Activated naive CD8-positive, alpha-beta T cell treated with anti-CD3 and anti-CD28 coated beads for 36 hours (primary cell): ENCODE data around the gene LCNL1. TPM values are rescaled to one million over a fixed set of nuclear protein-coding genes. Genes with fewer than 3 reads are reported as not detected.

ENCODE experiments used
- DNase-seq: peaks from one replicate; pipeline ENCODE4 v3.0.0; 2021
- H3K27ac Mint-ChIP-seq: one replicate; pipeline ENCODE4 v1.8.0; 2022; ENCODE audit warnings: mild to moderate bottlenecking, moderate library complexity, mixed read lengths
- H3K27me3 Mint-ChIP-seq: one replicate; pipeline ENCODE4 v1.8.0; 2022; ENCODE audit warnings: mild to moderate bottlenecking, mixed read lengths
- H3K36me3 Mint-ChIP-seq: one replicate; pipeline ENCODE4 v1.8.0; 2021; ENCODE audit warnings: mild to moderate bottlenecking, mixed read lengths
- H3K4me1 Mint-ChIP-seq: one replicate; pipeline ENCODE4 v1.8.0; 2021; ENCODE audit warnings: mixed read lengths
- H3K4me3 Mint-ChIP-seq: one replicate; pipeline ENCODE4 v1.8.0; 2022; ENCODE audit warnings: mild to moderate bottlenecking, moderate library complexity, mixed read lengths
- H3K9me3 Mint-ChIP-seq: one replicate; pipeline ENCODE4 v1.8.0; 2022; ENCODE audit warnings: mixed read lengths
- total RNA-seq, 2 experiments: library from RNA; stranded (reverse); gene quantifications; one replicate each; pipeline ENCODE4 v1.2.3, GENCODE V29; 2021

Gene LCNL1
- total RNA-seq, 2 experiments from 2014 or later, result not detected

DNA sequence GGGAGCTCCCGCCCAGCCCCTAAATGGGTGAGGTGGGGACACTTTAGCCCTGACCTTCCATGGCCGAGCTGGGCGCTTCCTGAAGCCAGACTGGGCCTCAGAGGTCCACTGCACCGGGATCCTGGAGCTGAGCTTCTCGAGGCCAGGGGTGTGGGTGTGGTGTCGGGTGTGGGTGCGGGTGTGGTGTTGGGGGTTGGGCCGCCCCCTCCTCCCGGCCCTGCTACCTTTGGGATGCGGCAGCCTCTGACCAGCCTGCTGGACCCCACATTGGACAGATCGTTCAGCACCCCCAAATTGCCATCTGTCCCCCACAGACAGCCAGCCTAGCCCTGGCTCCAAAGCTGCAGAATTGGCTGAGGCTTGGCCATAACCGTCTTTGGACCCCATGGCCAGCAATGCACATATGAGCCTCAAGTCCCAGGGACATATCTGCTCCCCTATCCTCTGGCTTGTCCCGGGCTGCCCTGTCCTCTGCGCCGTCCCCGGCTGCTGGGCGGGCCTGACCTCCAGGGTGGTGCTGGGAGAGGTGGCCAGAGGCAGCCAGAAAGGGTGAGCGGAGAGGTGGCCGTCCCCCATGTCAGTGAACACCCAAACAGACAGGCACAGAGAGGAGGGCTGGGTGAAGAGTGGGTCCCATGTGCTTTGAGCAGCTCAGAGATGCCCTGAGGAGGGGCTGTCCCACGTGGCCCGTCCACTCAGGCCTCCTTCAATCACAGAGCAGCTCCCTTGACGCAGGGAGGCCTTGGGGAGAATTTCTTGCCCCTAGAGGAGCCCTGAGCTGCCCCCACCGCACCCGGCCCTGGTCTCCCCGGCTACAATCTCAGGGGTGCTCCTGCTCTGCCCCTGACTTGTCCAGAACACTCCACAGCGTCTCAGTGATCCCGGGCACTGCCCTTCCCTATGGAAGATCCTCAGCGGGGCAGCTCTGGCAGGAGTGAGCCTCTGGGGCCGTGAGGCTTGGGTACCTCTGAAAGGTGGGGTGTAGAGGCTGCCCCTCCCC, 8.9 kb upstream of the LCNL1 start:
- no peaks in the 10 kb centered on the region for H3K9me3 Mint-ChIP-seq
- H3K27ac Mint-ChIP-seq, result no peak overlapping the region
- H3K4me1 Mint-ChIP-seq, result peaks cover 10% of the 10 kb centered on the region
- peaks cover 3% of the 10 kb centered on the region for H3K27me3 Mint-ChIP-seq
- H3K4me3 Mint-ChIP-seq, result no peak overlapping the region
- H3K36me3 Mint-ChIP-seq, result no peaks in the 10 kb centered on the region
- no peak for DNase-seq

DNA sequence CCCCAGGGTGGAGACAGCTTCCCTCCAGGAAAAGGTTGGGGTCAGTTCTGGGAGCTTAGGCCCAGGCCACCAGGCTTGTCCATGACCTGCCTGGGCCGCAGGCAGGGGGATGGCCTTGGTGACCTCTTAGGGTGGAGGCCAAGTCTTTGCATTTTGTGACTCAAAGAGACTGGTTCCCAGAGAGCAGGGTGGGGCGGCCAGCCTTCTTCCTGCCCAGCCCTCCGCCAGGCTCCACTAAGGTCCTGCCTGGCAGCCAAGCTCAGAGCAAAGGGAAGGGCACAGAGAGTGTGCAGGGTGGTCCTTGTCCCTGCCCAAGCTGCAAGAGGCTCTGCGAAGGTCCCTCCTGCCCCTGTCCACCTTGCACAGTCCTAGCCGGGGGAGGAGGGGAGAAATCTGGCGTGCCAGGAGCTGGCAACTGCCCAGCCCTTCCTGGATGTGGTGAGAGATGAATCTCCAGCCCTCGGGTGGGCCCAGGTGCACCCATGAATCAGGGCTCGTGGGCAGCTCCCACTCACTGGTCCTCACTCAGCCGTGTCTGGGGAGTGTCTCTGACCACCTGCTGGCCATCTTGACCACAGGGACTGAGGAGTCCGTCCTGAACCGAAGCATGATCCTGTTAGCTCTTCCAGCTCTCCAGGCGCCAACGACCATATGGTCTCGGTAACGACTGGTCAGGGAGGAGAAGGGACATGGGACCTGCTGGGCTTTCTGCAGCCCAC, 7.8 kb upstream of the LCNL1 start:
- H3K36me3 Mint-ChIP-seq, result no peaks in the 10 kb centered on the region
- peaks cover 3% of the 10 kb centered on the region for H3K27me3 Mint-ChIP-seq
- no peak overlapping the region for H3K27ac Mint-ChIP-seq
- DNase-seq, result no peak
- no peaks in the 10 kb centered on the region for H3K9me3 Mint-ChIP-seq
- H3K4me1 Mint-ChIP-seq, result peaks cover 10% of the 10 kb centered on the region
- H3K4me3 Mint-ChIP-seq, result no peak overlapping the region

- peaks cover 3% of the 10 kb centered on the region for H3K27me3 Mint-ChIP-seq
- H3K9me3 Mint-ChIP-seq, result no peaks in the 10 kb centered on the region
- peak; percentile 41 for DNase-seq
- H3K4me3 Mint-ChIP-seq, result no peak overlapping the region
- H3K27ac Mint-ChIP-seq, result no peak overlapping the region
- H3K4me1 Mint-ChIP-seq, result peaks cover 10% of the 10 kb centered on the region
- no peaks in the 10 kb centered on the region for H3K36me3 Mint-ChIP-seq
Measured at GRCh38 chr9:136975644-136976043, 7.1 kb upstream of the LCNL1 start.

DNA sequence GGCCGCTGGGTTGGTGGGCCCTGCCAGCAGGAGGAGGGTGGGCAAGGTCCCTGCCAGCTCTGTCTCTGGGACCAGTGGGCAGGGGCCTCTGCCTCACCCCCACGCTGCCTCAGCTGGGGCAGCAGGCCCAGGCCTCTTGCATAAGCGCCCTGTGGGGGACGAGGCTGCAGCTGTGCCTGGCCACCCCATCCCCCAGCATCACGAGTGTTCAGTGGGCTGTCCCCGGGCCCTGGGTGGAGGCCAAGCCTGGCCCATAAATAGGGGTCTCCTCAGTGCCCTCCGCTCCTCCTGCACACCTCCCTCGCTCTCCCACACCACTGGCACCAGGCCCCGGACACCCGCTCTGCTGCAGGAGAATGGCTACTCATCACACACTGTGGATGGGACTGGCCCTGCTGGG, 5.6 kb upstream of the LCNL1 start, which contains the start of gene PTGDS:
PTGDS (plus strand) TSS at position 282 of the 400 bp plus-strand sequence; CDS start at position 357, 75 bp downstream.
- Mint-ChIP-seq H3K4me1 (peaks cover 10% of the 10 kb centered on the region), H3K27me3 (peaks cover 3% of the 10 kb centered on the region), H3K36me3 (no peaks in the 10 kb centered on the region), H3K27ac (no peak within 1 kb of the TSS), H3K9me3 (no peaks in the 10 kb centered on the region), H3K4me3 (no peak within 1 kb of the TSS)
- DNase-seq, result no peak

DNA sequence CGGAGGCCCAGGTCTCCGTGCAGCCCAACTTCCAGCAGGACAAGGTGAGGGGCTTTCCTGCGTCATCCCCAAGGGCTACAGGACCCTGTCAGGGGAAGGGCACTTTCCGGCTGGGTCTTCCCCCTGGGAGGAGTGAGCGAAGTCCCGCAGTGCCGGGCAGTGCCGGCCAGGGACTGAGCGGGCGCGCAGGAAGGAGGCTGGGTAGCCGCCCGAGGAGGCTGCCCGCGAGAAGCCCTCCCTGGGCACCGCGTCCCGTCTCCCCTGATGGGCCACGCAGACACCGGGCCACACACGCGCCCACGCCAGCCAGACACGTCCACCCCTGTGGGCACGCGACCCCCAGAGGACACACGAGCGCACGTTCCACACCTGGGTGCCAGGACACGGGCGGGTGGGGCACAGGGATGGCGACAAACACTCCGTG, 5.1 kb upstream of the LCNL1 start:
- no peak for DNase-seq
- Mint-ChIP-seq H3K36me3 (no peaks in the 10 kb centered on the region), H3K27ac (no peak overlapping the region), H3K4me1 (peaks cover 10% of the 10 kb centered on the region), H3K9me3 (no peaks in the 10 kb centered on the region), H3K4me3 (no peak overlapping the region), H3K27me3 (peaks cover 3% of the 10 kb centered on the region)

DNA sequence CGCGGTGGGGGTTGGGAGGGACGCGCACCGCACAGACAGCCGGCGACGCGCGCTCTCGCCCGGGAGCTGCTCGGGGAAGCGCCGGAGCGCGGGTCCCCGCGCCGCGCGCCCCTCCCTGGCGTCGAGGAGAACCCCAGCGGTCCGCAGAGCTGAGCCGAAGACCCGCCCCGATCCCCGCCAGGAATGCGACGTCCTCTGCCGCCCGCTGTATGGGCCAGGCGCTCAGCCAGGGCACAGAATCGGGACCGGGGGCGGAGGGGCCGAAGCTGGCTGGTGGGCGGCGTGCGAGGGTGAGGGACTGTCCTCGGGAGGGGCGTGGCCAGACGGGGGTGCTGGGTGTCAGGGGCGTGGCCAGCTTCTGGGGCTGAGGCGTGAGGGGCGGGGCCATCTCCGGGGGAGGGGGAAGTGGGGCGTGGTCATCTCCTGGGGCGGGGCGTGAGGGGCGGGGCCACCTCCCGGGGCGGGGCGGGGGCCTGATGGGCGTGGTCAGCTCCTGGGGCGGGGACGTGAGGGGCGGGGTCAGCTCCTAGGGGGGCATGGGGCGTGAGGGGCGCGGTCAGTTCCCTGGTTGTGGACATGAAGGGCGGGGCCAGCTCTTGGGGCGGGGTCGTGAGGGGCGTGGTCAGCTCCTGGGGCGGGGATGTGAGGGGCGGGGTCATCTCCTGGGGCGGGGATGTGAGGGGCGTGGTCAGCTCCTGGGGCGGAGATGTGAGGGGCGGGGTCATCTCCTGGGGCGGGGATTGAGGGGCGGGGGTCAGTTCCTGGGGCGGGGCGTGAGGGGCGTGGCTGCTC, 4.5 kb upstream of the LCNL1 start:
- peak; percentile 73 for DNase-seq
- no peak overlapping the region for H3K4me3 Mint-ChIP-seq

DNA sequence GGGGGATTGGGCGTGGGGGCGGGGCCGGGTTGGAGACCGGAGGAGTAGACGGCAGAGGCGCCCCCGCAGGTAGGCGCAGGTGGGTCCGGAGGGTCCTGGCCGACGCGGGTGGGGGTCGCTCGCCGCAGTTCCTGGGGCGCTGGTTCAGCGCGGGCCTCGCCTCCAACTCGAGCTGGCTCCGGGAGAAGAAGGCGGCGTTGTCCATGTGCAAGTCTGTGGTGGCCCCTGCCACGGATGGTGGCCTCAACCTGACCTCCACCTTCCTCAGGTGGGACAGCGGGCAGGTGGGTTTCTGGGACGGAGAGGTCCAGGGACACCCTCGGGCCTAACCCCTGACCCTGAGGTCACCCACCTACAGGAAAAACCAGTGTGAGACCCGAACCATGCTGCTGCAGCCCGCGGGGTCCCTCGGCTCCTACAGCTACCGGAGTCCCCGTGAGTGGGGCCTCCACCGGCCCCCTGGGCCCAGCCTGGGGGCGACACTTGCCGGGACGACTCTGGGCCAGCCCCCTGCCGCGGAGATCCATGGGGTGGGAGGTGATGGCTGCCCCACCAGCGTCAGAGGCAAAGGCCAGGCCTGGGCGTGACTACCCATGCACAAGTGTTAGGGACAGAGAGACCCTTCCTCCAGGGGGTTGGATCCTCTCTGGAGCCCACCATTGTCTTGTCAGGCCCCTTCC, 3.8 kb upstream of the LCNL1 start:
- no peaks in the 10 kb centered on the region for H3K36me3 Mint-ChIP-seq
- no peak for DNase-seq
- peaks cover 13% of the 10 kb centered on the region for H3K27me3 Mint-ChIP-seq
- peaks cover 10% of the 10 kb centered on the region for H3K4me1 Mint-ChIP-seq
- H3K4me3 Mint-ChIP-seq, result no peak overlapping the region
- H3K9me3 Mint-ChIP-seq, result no peaks in the 10 kb centered on the region
- H3K27ac Mint-ChIP-seq, result no peak overlapping the region

More for the DNA sequence above, 4.5 kb upstream of the LCNL1 start:
- Mint-ChIP-seq H3K9me3 (no peaks in the 10 kb centered on the region), H3K4me1 (peaks cover 10% of the 10 kb centered on the region), H3K27me3 (peaks cover 8% of the 10 kb centered on the region), H3K27ac (no peak overlapping the region), H3K36me3 (no peaks in the 10 kb centered on the region)

- no peak overlapping the region for H3K4me3 Mint-ChIP-seq
- peaks cover 19% of the 10 kb centered on the region for H3K27me3 Mint-ChIP-seq
- no peak for DNase-seq
- no peak overlapping the region for H3K27ac Mint-ChIP-seq
- no peaks in the 10 kb centered on the region for H3K36me3 Mint-ChIP-seq
- H3K9me3 Mint-ChIP-seq, result no peaks in the 10 kb centered on the region
- peaks cover 10% of the 10 kb centered on the region for H3K4me1 Mint-ChIP-seq
Measured at GRCh38 chr9:136979769-136980587, 2.8 kb upstream of the LCNL1 start.

- H3K4me1 Mint-ChIP-seq, result peaks cover 5% of the 10 kb centered on the region
- no peaks in the 10 kb centered on the region for H3K36me3 Mint-ChIP-seq
- no peak overlapping the region for H3K27ac Mint-ChIP-seq
- no peak for DNase-seq
- H3K9me3 Mint-ChIP-seq, result no peaks in the 10 kb centered on the region
- peaks cover 22% of the 10 kb centered on the region for H3K27me3 Mint-ChIP-seq
- H3K4me3 Mint-ChIP-seq, result no peak overlapping the region
Measured at GRCh38 chr9:136980669-136981478, 1.9 kb upstream of the LCNL1 start.

DNA sequence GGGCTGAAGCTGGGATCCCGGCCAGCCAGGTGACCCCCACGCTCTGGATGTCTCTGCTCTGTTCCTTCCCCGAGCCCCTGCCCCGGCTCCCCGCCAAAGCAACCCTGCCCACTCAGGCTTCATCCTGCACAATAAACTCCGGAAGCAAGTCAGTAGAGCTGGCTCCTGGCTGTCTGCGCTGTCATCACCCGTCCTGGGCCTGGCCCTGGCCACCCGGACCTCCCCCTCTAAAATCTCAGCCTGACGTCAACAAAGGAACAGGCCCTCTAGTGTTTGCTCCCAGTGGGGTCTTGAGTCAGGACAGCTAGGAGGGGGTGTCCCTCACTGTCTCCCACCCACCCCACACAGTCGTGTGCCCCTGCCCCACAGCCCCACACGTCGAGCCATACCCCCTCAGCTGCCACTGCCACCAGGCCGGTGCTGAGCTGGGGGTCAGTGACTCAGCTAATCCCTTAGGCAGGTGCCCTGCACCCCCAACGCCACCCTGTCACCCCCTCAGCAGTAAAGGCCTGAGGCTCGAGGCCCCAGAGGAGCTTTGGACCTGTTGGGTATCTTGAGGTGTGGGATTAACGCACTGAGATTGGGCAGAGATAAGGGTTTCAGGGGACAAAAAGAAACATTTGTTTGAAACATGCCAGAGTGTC, 1.1 kb upstream of the LCNL1 start:
- Mint-ChIP-seq H3K4me3 (no peak overlapping the region), H3K27me3 (peaks cover 24% of the 10 kb centered on the region), H3K27ac (no peak overlapping the region), H3K36me3 (no peaks in the 10 kb centered on the region), H3K4me1 (no peaks in the 10 kb centered on the region), H3K9me3 (no peaks in the 10 kb centered on the region)
- no peak for DNase-seq

DNA sequence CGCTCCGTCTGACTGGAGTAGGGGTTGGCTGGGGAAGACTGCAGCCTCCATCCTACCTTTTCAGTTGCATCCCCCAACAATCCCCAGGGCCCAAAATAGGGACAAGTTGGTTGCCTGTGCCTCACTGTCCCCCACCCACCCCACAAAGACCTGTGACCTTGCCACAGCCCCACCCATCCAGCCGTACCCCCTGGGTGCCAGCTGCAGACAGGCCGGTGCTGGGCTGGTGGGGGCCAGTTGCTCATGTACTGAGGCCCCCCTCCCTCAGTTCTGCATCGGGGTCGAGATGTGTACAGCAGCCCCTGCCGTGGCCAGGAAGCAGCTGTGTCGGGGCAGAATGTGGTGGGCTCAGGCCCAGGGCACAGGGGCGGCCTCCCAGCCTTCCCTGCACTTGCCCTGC, 374 bp downstream of the LCNL1 start:
- H3K27ac Mint-ChIP-seq, result no peak overlapping the region
- H3K36me3 Mint-ChIP-seq, result no peaks in the 10 kb centered on the region
- no peak for DNase-seq
- peaks cover 24% of the 10 kb centered on the region for H3K27me3 Mint-ChIP-seq
- H3K9me3 Mint-ChIP-seq, result no peaks in the 10 kb centered on the region
- no peak overlapping the region for H3K4me3 Mint-ChIP-seq
- no peaks in the 10 kb centered on the region for H3K4me1 Mint-ChIP-seq

DNA sequence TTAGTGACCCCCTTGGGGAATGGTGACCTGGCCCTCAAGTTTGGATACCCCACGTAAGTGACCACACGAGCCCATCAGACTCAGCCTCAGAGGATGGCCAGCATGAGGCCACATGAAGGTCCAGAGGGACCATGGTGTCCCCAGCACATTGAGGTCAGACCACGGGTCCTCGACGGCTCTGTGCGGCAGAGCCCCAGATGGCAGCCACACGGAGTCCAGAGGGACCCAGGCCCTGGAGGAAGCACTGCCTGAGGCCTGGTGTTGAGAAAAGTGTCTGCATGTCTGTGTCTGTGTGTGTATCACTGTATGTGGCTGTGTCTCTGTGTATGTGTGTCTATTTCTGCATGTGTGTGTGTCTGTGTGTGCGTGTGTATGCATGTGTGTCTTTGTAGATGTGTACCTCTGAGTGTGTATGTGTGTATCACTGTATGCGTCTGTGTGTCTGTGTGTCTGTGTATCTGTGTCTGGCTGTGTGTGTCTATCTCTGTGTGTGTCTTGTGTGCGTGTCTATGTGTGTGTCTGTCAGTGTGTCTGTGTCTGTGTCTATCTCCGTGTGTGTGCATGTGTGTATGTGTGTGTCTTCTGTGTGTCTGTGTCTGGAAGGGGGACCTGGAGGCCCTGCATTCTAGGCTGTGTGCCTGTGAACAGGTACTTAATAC, 992 bp downstream of the LCNL1 start:
- Mint-ChIP-seq H3K36me3 (no peaks in the 10 kb centered on the region), H3K27me3 (peaks cover 24% of the 10 kb centered on the region), H3K9me3 (no peaks in the 10 kb centered on the region), H3K4me3 (no peak overlapping the region), H3K27ac (no peak overlapping the region), H3K4me1 (no peaks in the 10 kb centered on the region)
- no peak for DNase-seq
